SHP77 (cell line): Measurements from ENCODE around the gene CEP85.
A peak's percentile ranks its signal among the peaks of the same experiment; 100 is the strongest.

Source experiments
- DNase-seq, 2 experiments: peaks; one replicate each; lab custom pipeline; 2025; lab: John Stamatoyannopoulos, UW

Gene CEP85

DNA sequence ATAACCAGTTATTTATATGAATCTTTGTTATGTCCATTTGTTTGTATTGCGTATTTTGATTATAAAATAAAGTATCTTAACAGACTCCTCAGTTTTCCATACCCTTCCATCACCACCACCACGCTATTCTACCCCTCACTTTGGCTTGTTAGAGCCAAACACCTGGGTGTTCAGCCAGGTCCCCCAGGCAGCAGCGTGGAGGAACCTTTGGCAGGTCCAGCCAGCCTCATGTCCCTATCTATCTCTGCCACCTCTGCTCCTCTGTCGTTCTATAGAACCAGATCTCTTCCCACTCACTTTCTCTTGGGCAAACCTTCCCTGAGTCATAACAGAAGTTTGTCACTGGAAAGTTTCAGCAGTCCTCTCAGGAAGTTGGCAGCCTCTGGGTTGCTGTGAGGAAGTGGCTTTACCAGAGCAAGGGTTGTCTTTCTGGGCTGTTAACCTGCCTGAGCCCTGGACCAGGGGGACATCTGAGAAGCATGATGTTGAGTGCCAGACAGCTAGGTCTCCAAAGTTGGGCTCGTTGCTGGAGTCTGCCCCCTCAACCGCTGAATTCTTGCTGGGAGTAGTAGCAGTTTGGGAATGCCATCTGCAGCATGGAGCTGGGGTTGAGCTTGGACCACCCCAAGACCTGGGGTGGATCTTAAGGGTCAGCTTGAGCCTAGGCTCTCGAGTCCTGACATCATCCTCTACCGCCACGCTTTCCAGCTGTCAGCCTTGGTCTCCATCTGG is 44.9 kb downstream of the CEP85 start:
- no peak for DNase-seq

DNA sequence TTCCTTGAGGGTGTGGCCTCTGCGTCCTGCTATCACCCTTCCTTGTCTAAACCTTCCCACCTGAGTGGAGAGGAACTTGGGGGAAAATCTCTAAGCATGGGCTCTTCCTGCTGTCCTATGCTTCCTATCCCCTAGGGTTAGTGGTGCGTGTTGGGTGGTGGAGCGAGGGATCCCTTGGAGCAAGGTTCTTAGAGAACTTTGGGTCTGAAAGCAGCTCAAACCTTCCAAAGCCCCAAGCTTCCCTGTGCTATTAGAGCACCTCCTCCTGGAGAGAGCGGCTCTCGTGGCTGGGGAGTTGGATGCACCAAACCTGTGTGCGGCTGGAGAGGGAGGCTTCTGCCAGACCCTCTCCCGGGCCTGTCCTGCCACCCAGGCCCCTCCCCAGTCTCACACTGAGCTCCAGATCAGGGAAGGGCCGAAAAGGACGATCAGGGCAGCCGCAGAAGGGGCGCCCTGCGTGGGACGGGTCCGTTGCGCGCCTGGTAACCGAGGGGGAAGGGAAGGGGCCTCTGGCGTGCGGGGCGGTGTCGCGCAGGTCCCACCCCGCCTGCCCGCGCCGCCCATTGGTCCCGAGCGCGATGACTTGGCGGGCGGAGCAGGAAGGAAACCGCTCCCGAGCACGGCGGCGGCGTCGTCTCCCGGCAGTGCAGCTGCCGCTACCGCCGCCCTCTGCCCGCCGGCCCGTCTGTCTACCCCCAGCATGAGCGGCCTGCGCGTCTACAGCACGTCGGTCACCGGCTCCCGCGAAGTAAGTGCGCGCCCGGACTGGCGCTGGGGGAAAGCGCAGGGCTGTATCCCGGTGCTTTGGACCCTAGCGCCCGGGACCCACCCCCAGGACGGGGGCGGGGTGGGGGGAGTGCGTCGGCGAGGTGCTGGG is 45.7 kb downstream of the CEP85 start, which contains the start of gene SH3BGRL3:
SH3BGRL3 (plus strand) TSS at position 631 of the 877 bp plus-strand sequence; CDS start at position 701, 70 bp downstream.
- DNase-seq: peak; percentile 71 to 79

DNA sequence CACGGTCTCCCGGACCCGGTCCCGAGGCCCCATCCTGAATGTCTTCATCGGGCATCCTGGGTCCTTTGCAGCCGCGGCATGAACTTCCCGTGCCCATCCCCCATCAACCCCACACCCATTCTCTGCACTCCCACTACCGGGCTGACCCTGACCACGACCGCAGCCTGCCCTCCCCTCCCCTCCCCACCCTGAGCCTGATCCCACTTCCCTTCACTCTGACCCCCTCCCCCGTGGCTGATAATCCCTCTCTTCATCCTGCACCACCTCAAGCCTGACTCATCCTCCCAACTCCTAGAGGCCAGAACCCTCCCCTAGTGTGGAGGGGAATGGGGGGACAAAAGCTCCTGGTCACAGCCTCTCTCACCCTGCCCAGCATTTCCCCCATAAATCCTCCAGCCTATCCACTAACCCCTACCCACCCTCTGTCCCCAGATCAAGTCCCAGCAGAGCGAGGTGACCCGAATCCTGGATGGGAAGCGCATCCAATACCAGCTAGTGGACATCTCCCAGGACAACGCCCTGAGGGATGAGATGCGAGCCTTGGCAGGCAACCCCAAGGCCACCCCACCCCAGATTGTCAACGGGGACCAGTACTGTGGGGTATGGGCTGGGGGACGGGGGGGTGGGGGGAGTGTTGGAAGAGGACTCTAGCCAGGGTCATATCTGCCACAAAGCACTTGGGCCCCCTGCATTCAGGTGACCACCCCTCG is 46.5 kb downstream of the CEP85 start:
- no peak for DNase-seq

DNA sequence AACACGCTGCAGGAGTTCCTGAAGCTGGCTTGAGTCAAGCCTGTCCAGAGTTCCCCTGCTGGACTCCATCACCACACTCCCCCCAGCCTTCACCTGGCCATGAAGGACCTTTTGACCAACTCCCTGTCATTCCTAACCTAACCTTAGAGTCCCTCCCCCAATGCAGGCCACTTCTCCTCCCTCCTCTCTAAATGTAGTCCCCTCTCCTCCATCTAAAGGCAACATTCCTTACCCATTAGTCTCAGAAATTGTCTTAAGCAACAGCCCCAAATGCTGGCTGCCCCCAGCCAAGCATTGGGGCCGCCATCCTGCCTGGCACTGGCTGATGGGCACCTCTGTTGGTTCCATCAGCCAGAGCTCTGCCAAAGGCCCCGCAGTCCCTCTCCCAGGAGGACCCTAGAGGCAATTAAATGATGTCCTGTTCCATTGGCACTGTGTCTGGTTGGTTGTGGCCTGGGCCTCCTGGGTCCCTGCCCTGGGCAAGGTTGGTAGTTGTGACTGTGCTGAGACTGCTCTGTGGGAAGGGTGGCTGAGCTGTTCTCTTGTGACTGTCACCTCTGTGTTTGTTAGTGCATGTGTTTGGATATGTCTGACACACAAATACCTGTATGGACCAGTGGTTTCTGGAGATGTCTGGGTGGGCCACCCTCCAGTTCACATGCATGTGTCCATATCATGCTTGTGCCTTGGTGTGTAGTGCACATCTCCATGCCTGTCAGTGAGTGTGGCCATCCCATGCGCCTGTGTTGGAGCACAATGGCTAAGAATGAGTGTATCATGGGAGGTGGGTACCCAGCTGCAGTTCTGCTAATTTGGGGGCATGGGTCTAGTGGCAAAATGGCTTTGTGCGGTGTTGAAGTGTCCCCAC is 47.3 kb downstream of the CEP85 start:
- no peak for DNase-seq

DNA sequence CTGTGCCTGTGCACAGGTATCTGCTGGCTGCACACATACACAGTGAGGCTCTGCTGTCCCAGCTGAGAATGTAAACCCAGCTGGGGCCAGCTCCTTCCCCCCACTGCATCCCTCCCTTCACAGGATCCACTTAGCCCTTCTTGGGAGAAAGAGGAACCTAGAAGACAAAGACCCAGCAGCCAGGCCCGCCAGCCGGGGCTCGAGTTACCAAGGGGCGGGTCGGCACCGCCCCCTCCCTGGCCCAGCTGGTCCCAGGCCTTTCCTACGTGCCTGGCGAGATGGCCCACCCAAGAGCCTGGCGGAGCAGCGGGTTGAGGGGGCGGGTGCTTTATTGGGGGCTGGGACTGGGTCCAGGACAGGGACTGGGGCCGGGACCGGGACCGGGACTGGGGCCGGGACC is 48.0 kb downstream of the CEP85 start:
- no peak for DNase-seq

DNA sequence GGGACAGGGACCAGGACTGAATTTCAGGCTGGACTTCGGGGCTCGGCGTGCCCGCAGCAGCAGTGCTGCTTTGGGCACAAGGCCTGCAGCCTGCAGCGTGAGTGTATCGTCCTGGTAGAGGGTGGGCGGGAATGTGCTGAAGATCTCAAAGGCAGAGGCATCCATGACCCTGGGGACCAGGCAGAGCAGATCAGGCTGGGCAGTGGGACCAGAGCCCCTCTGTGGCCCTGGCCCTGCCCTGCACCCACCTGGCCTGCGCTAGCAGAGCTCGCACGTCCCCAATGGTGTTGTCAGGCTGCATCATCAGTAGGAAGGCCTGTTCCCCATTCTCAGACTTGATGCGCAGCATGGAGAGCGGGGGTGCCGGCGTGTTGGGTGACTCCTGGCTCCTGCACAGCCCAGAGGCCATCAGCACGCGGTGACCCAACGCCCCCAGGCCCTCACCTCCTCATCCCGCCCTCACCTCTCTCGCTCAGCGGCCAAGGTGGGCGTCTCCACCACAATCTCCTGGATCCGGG is 48.5 kb downstream of the CEP85 start:
- DNase-seq: no peak

DNA sequence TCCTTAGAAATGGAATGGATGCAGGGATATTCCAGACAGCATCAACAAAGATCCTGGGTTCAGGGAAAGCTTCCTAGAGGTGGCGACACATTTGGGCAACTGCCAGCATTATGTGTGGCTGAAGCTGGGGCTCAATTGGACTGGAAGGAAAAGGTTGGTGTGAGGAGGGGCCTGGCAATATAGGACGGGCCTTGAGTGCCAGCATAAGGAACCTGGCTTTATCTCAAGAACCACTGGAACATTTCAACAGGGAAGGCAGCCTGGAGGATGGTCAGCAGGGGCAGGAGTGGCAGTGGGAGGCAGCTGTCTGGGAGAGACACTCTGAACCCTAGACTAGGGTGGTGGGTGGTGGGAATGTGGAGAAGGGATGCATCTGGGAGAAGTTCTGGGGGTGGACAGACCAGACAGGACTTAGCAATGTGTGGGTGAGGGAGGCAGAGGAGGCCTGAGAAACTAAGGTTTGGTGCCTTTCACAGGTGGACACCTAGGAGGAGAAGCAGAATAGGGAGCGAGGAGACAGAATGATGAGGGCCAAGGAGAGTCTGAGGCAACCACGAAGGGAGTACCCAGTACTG is 49.4 kb downstream of the CEP85 start:
- no peak for DNase-seq

DNA sequence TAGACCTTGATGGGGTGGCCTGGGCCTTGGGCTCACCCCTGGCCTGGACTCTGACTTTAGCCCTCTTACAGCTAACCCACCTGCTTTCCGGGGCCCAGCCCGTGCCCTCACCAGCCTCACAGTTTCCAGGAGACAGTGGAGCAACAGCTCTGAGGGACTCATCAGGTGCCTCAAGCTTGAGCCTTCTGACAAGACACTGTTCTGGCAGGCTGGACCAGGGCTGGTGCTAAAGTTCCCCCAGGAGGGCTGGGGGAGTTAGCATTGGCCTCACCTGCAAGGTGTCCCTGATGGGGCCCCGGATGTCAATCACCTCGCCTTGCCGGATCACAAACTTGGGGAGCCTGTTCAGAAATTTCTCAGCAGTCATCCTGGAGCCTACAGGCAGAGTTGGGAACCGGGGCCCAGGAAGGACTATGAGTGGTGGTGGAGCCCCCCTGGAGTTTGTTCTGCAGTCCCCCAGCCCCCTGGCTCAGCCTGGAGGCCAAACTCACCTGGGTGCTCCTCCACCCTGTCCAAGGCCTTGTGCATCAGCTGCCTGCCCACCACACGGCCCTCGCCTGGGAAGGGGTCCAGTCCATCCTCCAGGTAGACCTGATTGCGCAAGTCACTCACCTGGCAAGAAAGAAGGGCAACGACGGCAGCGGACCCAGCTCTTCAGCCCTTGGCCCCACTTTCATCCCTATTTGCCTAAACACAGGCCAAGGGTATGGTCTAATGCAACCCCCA is 50.0 kb downstream of the CEP85 start:
- DNase-seq: no peak

DNA sequence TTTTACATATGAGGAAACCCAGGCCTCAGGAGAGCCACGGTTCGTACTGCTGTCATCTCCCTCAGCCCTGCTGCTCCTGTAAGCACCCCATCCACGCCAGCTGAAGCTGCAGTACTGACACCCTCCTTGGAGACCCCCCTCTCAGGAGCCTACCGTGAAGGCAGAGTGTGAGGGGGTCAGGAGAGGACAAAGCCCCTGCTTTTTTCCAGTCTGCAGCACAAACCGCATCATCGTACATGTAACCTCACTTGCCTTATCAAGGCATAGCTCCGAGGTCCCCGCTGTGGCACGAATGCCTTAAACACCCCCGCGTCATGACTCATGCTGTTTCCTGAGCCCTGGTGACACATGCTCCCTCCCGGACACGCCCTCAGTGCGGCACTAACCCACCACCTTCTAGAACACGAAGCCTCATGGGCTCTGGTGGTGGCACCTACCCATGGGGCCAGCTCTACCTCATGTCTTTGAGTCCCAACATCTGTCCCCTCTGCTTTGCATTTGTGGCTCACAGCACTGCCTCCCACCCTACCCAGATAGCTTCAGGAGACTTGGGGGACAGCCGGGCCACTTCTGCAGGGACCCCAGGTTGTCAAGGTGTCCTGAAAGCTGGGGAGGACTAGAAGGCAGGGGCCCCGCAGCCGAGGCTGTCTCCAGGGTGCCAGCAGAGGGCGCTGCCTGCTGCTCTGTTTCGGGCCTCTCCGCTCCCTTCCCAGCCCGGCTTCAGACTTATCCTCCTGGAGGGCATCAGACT is 50.8 kb downstream of the CEP85 start:
- peak; percentile 16 to 40 for DNase-seq

DNA sequence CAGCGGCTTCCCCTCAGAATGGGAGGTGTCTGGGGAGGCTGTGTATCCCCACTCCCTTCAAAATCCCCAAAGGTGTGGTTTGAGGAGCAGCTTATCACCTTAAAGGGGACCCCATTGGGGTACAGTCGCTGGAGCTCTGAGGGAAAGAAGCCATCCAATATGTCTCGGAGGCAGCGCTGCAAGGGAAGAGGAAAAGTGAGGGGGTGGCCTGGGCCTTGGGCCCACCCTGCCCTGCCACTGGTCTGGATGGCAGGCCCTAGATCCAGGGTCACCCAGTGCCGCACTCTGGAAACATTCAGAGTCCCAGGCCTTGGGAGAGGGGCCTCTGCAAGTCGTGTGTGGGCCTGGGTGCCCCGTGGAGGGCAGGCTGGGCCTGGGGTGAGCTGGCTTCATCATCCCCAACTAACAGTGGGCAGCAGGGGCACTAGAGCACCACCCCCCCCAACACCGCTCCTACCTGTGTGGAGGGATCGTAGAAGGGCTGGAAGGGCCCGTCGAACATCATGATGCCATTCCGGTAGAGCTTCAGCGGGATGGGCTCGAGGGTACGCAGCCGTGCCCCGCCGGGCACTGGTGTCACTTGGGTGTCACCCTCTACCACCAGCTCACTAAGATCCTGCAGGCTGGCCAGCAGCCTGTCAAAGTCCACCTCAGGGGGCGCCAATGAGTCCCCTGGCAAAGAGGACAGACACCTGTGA is 51.5 kb downstream of the CEP85 start:
- peak; percentile 57 to 60 for DNase-seq

DNA sequence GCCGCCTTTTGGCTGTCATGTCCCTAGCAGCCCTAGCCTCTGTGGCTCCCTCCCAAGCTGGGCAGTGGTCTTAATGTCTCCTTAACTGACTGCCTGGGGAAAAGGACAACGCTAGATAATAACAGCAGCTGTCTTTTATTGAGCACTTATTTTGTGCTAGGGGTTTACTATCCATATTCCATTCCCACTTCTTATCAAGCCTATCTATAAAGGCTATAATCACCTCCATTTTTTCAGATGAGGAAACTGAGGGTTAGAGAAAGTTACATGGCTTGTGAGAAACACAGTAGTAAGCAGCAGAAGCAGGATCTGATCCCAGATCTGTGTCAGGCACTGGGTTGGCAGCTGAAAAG is 52.0 kb downstream of the CEP85 start:
- no peak for DNase-seq

DNA sequence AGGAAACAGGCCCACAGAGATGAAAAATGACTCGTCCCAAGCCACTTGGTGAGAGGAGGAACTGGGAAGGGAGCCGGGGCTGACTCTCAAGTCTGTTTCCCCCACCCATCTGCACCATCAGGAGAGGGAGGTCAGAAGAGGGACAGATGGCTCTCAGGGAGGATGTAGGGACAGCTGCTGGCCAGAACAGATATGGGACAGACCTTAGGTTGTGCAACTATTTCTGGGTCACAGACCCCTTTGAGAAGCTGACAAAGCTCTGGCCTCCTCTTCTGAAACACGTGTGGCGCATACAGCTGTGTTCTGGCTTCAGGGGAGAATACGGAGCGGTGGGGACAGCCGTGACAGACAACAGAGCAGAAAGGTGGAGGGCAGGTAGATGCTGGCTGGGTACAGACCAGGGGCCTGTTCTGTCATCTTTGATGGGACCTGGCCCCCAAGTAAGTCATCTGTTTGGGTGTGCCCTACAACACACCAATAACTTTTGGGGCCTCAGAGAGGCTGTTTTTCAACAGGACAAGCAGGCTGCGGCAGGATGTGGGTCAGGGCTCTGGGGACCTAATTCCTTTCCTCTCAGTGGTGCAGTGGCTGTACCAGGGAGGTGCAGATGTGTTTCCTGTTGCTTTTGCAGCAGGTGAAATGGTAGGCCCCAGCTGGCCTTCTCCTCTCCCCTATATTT is 53.2 kb downstream of the CEP85 start:
- no peak for DNase-seq

DNA sequence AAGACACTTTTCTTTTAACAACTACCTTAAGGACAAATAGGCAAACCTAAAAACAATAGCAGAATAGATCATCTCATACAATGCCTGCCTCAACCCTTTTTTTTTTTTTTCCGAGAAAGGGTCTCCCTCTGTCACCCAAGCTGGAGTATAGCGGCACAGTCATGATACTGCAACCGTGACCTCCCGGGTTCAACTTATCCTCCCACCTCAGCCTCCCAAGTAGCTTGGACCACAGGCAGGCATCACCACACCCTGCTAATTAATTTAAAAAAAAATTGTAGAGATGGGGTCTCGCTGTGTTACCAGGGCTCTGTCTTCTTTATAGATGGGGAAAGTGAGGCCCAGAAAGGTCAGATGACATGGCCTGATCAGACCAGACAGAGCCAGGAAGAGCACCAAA is 53.8 kb downstream of the CEP85 start:
- no peak for DNase-seq

DNA sequence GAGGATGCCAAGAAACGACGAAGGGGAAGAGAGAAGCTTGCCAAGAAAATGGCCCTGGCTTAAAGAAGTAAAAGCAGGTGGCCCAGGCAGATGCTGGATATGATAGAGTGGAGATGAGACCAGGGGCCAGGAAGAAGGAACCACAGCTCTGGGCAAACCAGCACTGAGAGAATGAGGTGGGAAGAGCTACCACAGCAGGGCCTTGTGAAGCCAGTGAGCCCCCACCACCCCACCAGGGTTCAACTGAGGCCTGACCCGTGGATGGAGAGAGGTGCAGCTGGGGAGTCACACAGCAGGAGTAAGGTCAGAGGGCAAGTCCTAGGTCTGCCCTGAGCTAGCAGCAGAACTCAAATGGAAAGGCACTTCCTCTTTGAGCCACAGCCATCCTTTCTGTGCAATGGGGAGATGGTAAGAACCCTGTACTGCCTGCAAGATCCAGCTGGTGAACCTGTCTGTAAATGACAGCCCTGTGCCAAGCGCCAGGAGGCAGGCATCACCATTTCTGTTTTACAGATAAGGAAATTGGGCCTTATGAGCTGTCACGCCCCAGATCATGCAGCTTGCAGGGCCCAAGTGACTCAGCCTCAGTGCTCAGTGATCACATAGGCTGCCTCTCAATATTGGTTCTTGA is 54.4 kb downstream of the CEP85 start:
- no peak for DNase-seq

DNA sequence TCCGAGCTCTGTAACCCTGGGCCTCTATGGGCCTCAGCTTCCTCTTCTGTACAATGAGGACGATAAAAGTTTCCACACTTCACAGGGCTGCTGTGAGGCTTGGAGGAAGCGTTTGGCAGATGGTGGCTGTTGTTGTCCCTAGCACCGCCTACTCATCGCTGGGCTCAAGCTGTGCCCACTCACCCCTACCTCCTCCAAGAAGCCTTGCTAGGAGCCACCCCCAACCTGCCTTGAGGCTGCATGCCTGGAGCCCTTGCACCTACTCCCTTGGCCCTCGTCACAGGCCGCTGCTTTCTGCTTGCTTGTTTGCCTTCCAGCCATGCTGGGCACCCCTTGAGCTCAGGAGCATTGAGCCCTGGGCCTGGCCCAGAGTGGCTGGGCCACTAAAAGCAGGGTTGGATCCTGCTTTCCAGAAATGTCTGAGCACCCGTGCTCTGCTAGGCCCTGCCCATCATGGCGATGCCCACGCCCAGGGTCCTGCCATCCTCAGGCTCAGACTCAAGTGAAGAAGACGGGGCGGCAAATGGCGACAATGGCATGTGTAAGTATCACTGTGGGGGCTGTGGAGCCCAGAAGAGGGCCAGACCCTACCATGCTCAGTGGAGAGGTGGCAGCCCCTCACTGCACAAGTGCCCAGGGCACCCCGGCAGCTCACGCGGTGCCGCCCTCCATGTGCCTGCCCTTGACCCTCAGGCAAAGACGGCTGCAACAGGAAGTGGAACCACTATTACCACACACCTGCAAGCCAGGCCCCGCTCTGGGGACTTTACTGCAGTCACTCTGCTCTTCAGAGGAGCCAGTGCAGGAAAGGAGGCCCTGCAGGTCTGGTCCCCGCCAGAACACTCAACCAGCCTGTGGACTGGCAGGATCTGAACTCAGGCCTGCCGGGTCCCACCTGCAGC is 55.4 kb downstream of the CEP85 start:
- DNase-seq: no peak

DNA sequence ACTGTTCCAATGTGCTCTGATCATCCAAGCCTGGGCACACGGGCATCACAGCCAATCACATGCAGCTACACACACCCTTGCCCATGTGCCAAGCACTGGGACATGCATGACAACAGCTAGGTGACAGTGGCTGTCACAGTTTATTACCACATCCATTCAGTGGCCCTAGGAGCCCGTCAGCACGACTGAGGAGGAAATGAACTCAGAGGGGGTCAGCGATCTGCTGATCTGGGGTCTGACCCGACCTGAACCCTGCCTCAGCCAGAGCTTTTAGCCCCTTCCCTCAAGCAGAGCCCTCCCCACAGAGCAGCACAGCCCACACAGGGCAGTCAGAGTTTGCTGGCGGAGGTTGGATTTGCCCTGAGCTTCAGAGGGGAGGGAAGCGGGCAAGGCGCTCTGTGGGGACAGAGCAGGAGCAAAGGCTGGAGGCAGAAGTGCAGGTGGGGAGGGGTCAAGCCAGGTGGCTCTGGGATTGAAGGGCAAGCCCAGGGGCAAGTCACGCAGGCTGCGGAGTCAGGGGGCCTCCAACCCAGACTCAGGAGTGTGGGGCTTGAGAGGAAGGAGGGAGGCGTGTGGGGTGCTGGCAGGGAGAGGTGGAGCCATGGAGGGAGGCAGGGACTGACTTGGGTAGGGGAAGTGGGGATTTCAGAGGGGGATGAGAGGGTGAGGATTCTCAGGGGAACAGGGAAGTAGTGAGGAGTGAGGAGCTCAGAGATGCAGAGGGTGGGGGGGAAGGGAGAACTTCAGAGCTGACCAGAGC is 56.3 kb downstream of the CEP85 start:
- no peak for DNase-seq
